Ishikawa (cell line): Measurements from ENCODE around the gene CSNK1G3.

Experiments
- CEBPB ChIP-seq: IDR thresholded peaks from 2 replicates; pipeline ENCODE4 v1.6.1; 2012
- CREB1 ChIP-seq: IDR thresholded peaks from 2 replicates; pipeline ENCODE4 v1.6.1; 2012; ENCODE audit warnings: low read depth
- EGR1 ChIP-seq: IDR thresholded peaks from 2 replicates; pipeline ENCODE4 v1.6.1; 2012
- EP300 ChIP-seq: IDR thresholded peaks from 2 replicates; pipeline ENCODE4 v1.6.1; 2012; ENCODE audit warnings: borderline replicate concordance
- FOXM1 ChIP-seq: IDR thresholded peaks from 2 replicates; pipeline ENCODE4 v1.6.1; 2012; ENCODE audit warnings: low read depth, borderline replicate concordance
- MAX ChIP-seq: IDR thresholded peaks from 2 replicates; pipeline ENCODE4 v1.6.1; 2012
- NFIC ChIP-seq: IDR thresholded peaks from 2 replicates; pipeline ENCODE4 v1.6.1; 2012
- RAD21 ChIP-seq: IDR thresholded peaks from 2 replicates; pipeline ENCODE4 v1.6.1; 2012; ENCODE audit warnings: low read depth
- TAF1 ChIP-seq: IDR thresholded peaks from 2 replicates; pipeline ENCODE4 v1.6.1; 2012; ENCODE audit warnings: low read depth, mild to moderate bottlenecking
- TCF12 ChIP-seq: IDR thresholded peaks from 2 replicates; pipeline ENCODE4 v1.6.1; 2012; ENCODE audit warnings: low read depth
- TEAD4 ChIP-seq: IDR thresholded peaks from 2 replicates; pipeline ENCODE4 v1.6.1; 2012
- YY1 ChIP-seq: IDR thresholded peaks from 2 replicates; pipeline ENCODE4 v1.6.1; 2012; ENCODE audit warnings: low read depth
- ZBTB7A ChIP-seq: IDR thresholded peaks from 2 replicates; pipeline ENCODE4 v1.6.1; 2012; ENCODE audit warnings: low read depth
- TF ChIP-seq, protein P1 (sequence below): IDR thresholded peaks from 2 replicates; pipeline ENCODE4 v1.6.1; 2012
- TF ChIP-seq, protein P2 (sequence below): IDR thresholded peaks from 2 replicates; pipeline ENCODE4 v1.6.1; 2012; ENCODE audit warnings: low read depth, mild to moderate bottlenecking

The CSNK1G3 gene

GRCh38 chr5:123545506-123545905 lies 33.5 kb downstream of the CSNK1G3 start:
- no peak for TF ChIP-seq RAD21
- TF ChIP-seq NFIC: no peak
- no peak for TF ChIP-seq CEBPB
- TF ChIP-seq, protein P1, sequence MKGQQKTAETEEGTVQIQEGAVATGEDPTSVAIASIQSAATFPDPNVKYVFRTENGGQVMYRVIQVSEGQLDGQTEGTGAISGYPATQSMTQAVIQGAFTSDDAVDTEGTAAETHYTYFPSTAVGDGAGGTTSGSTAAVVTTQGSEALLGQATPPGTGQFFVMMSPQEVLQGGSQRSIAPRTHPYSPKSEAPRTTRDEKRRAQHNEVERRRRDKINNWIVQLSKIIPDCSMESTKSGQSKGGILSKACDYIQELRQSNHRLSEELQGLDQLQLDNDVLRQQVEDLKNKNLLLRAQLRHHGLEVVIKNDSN: no peak
- no peak for TF ChIP-seq FOXM1
- no peak for TF ChIP-seq ZBTB7A
- TF ChIP-seq, protein P2, sequence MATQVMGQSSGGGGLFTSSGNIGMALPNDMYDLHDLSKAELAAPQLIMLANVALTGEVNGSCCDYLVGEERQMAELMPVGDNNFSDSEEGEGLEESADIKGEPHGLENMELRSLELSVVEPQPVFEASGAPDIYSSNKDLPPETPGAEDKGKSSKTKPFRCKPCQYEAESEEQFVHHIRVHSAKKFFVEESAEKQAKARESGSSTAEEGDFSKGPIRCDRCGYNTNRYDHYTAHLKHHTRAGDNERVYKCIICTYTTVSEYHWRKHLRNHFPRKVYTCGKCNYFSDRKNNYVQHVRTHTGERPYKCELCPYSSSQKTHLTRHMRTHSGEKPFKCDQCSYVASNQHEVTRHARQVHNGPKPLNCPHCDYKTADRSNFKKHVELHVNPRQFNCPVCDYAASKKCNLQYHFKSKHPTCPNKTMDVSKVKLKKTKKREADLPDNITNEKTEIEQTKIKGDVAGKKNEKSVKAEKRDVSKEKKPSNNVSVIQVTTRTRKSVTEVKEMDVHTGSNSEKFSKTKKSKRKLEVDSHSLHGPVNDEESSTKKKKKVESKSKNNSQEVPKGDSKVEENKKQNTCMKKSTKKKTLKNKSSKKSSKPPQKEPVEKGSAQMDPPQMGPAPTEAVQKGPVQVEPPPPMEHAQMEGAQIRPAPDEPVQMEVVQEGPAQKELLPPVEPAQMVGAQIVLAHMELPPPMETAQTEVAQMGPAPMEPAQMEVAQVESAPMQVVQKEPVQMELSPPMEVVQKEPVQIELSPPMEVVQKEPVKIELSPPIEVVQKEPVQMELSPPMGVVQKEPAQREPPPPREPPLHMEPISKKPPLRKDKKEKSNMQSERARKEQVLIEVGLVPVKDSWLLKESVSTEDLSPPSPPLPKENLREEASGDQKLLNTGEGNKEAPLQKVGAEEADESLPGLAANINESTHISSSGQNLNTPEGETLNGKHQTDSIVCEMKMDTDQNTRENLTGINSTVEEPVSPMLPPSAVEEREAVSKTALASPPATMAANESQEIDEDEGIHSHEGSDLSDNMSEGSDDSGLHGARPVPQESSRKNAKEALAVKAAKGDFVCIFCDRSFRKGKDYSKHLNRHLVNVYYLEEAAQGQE: no peak
- TF ChIP-seq TEAD4: no peak
- no peak for TF ChIP-seq TAF1
- no peak for TF ChIP-seq TCF12
- no peak for TF ChIP-seq YY1
- no peak for TF ChIP-seq EGR1
- no peak for TF ChIP-seq MAX

DNA sequence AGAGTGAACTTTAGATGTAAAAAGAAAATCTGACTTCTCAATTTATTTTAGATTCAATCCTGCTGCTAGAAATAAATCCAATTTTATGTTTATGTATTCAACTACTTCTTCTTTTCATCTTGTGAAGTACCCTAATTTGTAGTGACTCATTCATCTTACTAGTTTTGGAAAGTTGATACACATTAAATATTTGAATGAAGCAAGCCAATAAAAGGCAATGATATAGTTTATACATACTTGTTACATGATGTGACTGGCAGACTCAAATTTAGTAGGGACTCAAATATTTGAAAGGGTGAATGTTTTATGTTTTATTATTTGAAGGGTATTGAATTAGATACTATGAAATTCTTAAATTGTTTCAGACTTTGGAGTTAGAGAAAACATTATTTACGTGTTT lies 34.7 kb downstream of the CSNK1G3 start:
- no peak for TF ChIP-seq ZBTB7A
- TF ChIP-seq FOXM1: no peak
- TF ChIP-seq RAD21: no peak
- TF ChIP-seq, protein P2: no peak
- TF ChIP-seq YY1: no peak
- TF ChIP-seq CREB1: no peak
- TF ChIP-seq EGR1: no peak
- TF ChIP-seq NFIC: no peak
- no peak for TF ChIP-seq CEBPB

GRCh38 chr5:123549256-123549904 lies 37.4 kb downstream of the CSNK1G3 start:
- no peak for TF ChIP-seq EGR1
- TF ChIP-seq TCF12: no peak
- no peak for TF ChIP-seq YY1
- no peak for TF ChIP-seq CEBPB
- no peak for TF ChIP-seq ZBTB7A
- TF ChIP-seq, protein P1: no peak
- no peak for TF ChIP-seq TAF1
- TF ChIP-seq CREB1: no peak
- no peak for TF ChIP-seq FOXM1
- no peak for TF ChIP-seq TEAD4
- no peak for TF ChIP-seq NFIC
- TF ChIP-seq RAD21: no peak
- TF ChIP-seq EP300: no peak
- TF ChIP-seq, protein P2: no peak
- no peak for TF ChIP-seq MAX

- TF ChIP-seq ZBTB7A (no peak), TEAD4 (no peak), CEBPB (no peak), EP300 (no peak), CREB1 (no peak), FOXM1 (no peak), RAD21 (no peak), MAX (no peak), EGR1 (no peak), NFIC (no peak), TCF12 (no peak), YY1 (no peak), TAF1 (no peak)
- TF ChIP-seq, protein P1: no peak
- TF ChIP-seq, protein P2: no peak
Measured at GRCh38 chr5:123554601-123555000, 42.6 kb downstream of the CSNK1G3 start.
